Measurements from ENCODE around the gene PVALB.

Gene PVALB

DNA sequence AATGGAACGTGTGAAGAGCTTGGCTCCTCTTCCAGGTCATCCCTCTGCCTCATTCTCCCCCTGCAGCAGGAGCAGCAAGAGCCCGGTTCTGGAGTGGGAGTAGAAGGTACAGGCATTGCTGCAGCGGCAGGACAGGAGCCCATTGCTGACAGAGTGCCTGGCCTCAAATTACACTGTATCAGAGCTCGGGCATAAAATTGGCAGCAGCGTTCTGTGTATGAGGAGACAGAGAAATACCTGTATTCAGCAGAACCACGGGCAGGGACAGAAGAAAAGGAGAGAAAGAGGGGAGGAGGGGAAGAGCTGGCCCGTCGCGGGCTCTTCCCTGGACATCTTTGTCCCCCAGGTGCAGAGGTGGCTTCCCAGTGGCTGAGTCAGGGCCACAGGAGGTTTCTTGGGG, 41.3 kb upstream of the PVALB start:
- TF ChIP-seq TCF12 (IDR thresholded peaks at IDR 0.05; ENCODE audit: low read depth) (no peak), EGR1 (IDR thresholded peaks at IDR 0.05) (no peak), TAF1 (IDR thresholded peaks at IDR 0.05; ENCODE audit: low read depth) (no peak), YY1 (IDR thresholded peaks at IDR 0.05; ENCODE audit: low read depth) (no peak), ZBTB7A (IDR thresholded peaks at IDR 0.05; ENCODE audit: low read depth) (no peak)
- TF ChIP-seq, protein P1, sequence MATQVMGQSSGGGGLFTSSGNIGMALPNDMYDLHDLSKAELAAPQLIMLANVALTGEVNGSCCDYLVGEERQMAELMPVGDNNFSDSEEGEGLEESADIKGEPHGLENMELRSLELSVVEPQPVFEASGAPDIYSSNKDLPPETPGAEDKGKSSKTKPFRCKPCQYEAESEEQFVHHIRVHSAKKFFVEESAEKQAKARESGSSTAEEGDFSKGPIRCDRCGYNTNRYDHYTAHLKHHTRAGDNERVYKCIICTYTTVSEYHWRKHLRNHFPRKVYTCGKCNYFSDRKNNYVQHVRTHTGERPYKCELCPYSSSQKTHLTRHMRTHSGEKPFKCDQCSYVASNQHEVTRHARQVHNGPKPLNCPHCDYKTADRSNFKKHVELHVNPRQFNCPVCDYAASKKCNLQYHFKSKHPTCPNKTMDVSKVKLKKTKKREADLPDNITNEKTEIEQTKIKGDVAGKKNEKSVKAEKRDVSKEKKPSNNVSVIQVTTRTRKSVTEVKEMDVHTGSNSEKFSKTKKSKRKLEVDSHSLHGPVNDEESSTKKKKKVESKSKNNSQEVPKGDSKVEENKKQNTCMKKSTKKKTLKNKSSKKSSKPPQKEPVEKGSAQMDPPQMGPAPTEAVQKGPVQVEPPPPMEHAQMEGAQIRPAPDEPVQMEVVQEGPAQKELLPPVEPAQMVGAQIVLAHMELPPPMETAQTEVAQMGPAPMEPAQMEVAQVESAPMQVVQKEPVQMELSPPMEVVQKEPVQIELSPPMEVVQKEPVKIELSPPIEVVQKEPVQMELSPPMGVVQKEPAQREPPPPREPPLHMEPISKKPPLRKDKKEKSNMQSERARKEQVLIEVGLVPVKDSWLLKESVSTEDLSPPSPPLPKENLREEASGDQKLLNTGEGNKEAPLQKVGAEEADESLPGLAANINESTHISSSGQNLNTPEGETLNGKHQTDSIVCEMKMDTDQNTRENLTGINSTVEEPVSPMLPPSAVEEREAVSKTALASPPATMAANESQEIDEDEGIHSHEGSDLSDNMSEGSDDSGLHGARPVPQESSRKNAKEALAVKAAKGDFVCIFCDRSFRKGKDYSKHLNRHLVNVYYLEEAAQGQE (IDR thresholded peaks at IDR 0.05; ENCODE audit: low read depth) = no peak

DNA sequence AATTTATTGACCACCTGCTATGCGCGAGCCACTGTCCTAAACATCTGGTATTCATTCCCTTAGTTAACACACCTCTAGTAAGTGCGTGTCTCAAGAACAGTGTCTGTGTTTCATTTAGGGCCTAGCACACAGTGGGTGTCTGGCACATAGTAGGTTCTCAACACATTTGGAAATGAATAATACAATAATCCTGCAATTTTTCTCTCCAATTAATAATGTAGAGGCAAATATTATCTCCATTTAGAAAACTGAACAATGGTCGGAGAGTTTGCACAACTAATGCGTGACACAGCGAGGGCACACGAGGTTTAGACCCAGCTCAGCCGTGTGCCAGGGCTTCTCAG, 39.9 kb upstream of the PVALB start:
- TF ChIP-seq TCF12 (IDR thresholded peaks at IDR 0.05; ENCODE audit: low read depth) = no peak
- TF ChIP-seq, protein P2, sequence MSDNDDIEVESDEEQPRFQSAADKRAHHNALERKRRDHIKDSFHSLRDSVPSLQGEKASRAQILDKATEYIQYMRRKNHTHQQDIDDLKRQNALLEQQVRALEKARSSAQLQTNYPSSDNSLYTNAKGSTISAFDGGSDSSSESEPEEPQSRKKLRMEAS (IDR thresholded peaks at IDR 0.05) = no peak
- TF ChIP-seq FOXM1 (IDR thresholded peaks at IDR 0.05; ENCODE audit: borderline replicate concordance, low read depth) = no peak
- TF ChIP-seq TAF1 (IDR thresholded peaks at IDR 0.05; ENCODE audit: low read depth) = no peak
- no peak for TF ChIP-seq RAD21 (IDR thresholded peaks at IDR 0.05; ENCODE audit: low read depth)

DNA sequence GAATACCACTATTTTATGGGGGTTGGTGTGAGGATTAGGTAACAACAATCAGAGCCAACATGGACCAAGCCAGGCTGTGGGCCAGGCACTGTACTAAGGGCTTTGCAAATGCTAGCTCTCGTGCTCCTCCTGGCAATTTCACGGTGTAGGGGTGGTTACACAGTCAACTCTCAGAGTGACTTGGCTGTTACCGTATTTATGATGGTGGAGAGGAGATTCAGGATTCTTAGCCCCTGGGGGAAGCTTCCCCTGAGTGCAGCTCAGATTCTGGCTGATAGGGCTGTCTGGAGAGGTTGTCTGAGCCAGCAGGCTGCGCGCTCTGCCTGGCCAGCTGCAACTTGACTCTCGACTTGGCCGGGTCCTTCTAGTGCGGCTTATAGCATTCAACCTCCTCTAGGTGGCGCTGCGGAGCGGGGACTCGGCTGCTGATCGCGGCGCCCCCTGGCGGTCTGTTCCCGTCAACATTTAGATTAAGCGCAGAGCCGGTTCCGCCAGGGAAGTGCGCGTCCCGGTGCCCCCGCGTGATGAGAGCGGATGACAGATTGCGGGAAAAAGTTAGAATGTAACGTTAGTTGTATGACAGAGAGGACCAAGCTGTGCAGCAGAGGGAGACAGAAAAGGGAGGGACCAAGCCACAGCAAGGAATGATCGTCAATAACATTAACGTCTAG, 39.4 kb upstream of the PVALB start:
- TF ChIP-seq, protein P3, sequence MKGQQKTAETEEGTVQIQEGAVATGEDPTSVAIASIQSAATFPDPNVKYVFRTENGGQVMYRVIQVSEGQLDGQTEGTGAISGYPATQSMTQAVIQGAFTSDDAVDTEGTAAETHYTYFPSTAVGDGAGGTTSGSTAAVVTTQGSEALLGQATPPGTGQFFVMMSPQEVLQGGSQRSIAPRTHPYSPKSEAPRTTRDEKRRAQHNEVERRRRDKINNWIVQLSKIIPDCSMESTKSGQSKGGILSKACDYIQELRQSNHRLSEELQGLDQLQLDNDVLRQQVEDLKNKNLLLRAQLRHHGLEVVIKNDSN (IDR thresholded peaks at IDR 0.05) = no peak
- TF ChIP-seq NFIC (IDR thresholded peaks at IDR 0.05) = 0 out of 2 replicates have a peak, but pooled peaks have one; percentile 19
- TF ChIP-seq CEBPB (IDR thresholded peaks at IDR 0.05) = no peak
- peak; percentile 15; the same call in 1 of the 2 replicates for TF ChIP-seq TCF12 (IDR thresholded peaks at IDR 0.05; ENCODE audit: low read depth)
- TF ChIP-seq TAF1 (IDR thresholded peaks at IDR 0.05; ENCODE audit: low read depth) = no peak
- TF ChIP-seq ZBTB7A (IDR thresholded peaks at IDR 0.05; ENCODE audit: low read depth) = no peak
- TF ChIP-seq RAD21 (IDR thresholded peaks at IDR 0.05; ENCODE audit: low read depth) = peak; percentile 73
- TF ChIP-seq, protein P2 (IDR thresholded peaks at IDR 0.05) = peak; percentile 38; the same call in 1 of the 2 replicates
- no peak for TF ChIP-seq TEAD4 (IDR thresholded peaks at IDR 0.05)
- TF ChIP-seq EP300 (IDR thresholded peaks at IDR 0.05; ENCODE audit: borderline replicate concordance) = peak; percentile 38; the same call in 1 of the 2 replicates
- no peak for TF ChIP-seq FOXM1 (IDR thresholded peaks at IDR 0.05; ENCODE audit: borderline replicate concordance, low read depth)
- no peak for TF ChIP-seq EGR1 (IDR thresholded peaks at IDR 0.05)
- 0 out of 2 replicates have a peak, but pooled peaks have one; percentile 44 for TF ChIP-seq YY1 (IDR thresholded peaks at IDR 0.05; ENCODE audit: low read depth)
- no peak for TF ChIP-seq CREB1 (IDR thresholded peaks at IDR 0.05; ENCODE audit: low read depth)
- TF ChIP-seq, protein P1 (IDR thresholded peaks at IDR 0.05; ENCODE audit: low read depth) = no peak

DNA sequence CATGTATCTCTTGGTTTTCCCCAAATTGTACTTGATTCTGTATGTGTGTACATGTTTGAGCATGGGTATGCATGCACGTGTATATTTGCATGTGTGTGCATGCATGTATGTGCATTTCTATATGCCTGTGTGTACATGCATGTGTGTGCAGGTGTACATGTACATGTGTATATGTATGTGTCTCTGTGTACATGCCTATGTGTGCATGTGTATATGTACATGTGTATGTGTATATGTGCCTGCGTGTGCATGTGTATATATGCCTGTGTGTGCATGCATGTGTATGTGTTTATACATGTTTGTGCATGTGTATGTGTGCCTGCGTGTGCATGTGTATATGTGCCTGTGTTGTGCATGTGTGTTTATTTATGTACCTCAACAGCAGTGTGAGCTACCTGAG, 38.6 kb upstream of the PVALB start:
- TF ChIP-seq TAF1 (IDR thresholded peaks at IDR 0.05; ENCODE audit: low read depth) (no peak), TCF12 (IDR thresholded peaks at IDR 0.05; ENCODE audit: low read depth) (no peak), CEBPB (IDR thresholded peaks at IDR 0.05) (no peak), FOXM1 (IDR thresholded peaks at IDR 0.05; ENCODE audit: borderline replicate concordance, low read depth) (no peak)

DNA sequence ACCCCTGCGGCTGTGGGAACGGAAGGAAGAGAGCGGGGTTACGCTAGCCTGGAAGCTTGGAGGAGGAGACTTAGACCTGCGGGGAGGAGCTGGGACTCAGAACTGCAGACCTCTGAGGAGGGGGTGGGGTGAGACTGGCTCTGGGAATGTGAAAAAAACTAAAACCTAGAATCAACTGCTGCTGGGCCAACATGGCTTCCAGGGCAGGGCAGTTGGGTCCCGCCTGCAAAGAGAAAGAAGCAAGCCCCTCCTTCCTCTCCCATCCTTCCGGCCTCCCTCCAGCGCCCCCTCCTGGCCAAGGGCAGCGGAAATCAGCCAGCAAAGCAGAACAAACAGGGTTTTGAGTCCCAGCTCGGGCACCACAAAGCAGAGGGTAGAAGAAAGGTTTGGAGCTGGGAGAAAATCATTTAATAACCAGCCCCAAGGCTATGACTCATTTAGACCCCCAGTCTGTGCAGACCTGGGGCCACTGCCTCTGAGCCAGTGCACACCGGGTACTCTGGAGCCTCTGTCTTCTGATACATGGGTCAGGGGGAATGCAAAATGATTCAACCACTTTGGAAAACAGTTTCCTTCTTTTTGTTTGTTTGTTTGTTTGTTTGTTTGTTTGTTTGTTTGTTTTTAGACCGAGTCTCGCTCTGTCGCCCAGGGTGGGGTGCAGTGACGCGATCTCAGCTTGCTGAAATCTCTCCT, 36.7 kb upstream of the PVALB start:
- no peak for TF ChIP-seq CREB1 (IDR thresholded peaks at IDR 0.05; ENCODE audit: low read depth)
- peak; percentile 30; the same call in 1 of the 2 replicates for TF ChIP-seq RAD21 (IDR thresholded peaks at IDR 0.05; ENCODE audit: low read depth)
- TF ChIP-seq EP300 (IDR thresholded peaks at IDR 0.05; ENCODE audit: borderline replicate concordance) = no peak
- TF ChIP-seq YY1 (IDR thresholded peaks at IDR 0.05; ENCODE audit: low read depth) = peak; percentile 51; the same call in 1 of the 2 replicates
- no peak for TF ChIP-seq CEBPB (IDR thresholded peaks at IDR 0.05)

DNA sequence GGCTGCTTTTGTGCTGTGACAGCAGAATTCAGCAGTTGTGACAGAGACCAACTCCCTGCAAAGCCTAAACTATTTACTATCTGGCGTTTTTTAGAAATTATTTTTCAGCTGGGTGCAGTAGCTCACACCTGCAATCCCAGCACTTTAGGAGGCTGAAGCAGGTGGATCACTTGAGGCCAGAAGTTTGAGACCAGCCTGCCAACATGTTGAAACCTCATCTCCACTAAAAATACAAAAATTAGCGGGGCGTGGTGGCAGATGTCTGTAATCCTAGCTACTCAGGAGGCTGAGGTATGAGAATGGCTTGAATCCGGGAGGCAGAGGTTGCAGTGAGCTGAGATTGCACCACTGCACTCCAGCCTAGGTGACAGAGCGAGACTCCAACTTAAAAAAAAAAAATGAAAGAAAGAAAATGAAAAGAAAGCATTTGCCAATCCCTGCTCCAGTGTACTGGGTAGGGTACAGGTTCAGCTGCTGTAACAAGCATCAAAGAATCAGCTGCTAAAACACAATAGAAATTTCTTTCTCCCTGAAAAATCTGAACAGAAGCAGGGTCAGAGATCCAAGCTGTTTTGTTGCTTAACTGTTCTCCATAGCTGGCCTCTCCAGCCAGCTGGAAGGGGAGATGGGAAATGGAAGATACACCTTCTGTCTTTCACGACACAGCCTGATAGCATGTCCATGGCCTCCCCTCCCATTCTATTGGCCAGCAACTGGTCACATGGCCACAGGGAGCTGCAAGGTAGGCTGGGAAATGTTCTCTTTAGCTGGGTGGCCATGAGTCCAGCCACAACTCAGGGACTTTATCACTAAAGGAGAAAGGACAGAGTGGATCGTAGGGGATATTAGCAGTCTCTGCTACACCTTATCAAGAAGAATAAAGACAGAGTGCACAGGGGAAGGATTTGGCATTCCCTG, 35.5 kb upstream of the PVALB start:
- TF ChIP-seq, protein P3 (IDR thresholded peaks at IDR 0.05) = peak; percentile 71
- TF ChIP-seq, protein P1 (IDR thresholded peaks at IDR 0.05; ENCODE audit: low read depth) = no peak

Measured in Ishikawa (cell line).